ENCODE measurements around the gene NHLRC2. TPM values are rescaled to one million over a fixed set of nuclear protein-coding genes. Genes with fewer than 3 reads are reported as not detected.

NHLRC2 gene
- total RNA-seq, 4 donors from 2014 or later = 47.1 to 66.7 (median 56.2) TPM

DNA sequence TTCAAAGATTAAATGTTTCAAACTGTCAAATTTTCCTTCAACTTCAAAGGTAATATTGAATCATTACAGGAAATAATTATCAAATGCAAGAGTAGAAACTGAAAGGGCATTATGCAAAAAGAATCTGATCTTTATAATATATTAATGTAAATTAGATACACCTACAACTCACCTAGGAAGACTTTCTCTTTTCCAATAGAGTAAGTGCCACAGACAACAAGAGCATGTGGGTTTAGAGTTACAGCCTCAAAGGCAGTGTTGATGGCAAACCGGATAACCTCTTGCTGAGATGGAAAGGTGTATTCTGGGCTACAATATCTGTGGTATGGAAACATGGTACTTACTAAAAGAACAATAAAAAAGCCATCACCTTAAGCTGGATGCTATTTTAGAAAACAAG, 12.3 kb upstream of the NHLRC2 start:
- Histone ChIP-seq H3K27me3 (no peaks in the 10 kb centered on the region), H3K36me3 (peaks cover 0 to 9% of the 10 kb centered on the region in 2 donors), H3K27ac (no peak overlapping the region), H3K4me3 (replicated peaks in 1 of 3) (no peak overlapping the region), H3K9me3 (no peaks in the 10 kb centered on the region), H3K4me1 (no peaks in the 10 kb centered on the region)
- TF ChIP-seq POLR2A (IDR thresholded peaks at IDR 0.05) = no peak
- TF ChIP-seq, protein P1, sequence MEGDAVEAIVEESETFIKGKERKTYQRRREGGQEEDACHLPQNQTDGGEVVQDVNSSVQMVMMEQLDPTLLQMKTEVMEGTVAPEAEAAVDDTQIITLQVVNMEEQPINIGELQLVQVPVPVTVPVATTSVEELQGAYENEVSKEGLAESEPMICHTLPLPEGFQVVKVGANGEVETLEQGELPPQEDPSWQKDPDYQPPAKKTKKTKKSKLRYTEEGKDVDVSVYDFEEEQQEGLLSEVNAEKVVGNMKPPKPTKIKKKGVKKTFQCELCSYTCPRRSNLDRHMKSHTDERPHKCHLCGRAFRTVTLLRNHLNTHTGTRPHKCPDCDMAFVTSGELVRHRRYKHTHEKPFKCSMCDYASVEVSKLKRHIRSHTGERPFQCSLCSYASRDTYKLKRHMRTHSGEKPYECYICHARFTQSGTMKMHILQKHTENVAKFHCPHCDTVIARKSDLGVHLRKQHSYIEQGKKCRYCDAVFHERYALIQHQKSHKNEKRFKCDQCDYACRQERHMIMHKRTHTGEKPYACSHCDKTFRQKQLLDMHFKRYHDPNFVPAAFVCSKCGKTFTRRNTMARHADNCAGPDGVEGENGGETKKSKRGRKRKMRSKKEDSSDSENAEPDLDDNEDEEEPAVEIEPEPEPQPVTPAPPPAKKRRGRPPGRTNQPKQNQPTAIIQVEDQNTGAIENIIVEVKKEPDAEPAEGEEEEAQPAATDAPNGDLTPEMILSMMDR (IDR thresholded peaks at IDR 0.05) = no peak
- intact Hi-C loops (cut with DNase I) = no loop called here
- DNase-seq = no peak
- 71 to 88% methylated on average over 1 of the region's 1 CpG for WGBS, 2 donors

DNA sequence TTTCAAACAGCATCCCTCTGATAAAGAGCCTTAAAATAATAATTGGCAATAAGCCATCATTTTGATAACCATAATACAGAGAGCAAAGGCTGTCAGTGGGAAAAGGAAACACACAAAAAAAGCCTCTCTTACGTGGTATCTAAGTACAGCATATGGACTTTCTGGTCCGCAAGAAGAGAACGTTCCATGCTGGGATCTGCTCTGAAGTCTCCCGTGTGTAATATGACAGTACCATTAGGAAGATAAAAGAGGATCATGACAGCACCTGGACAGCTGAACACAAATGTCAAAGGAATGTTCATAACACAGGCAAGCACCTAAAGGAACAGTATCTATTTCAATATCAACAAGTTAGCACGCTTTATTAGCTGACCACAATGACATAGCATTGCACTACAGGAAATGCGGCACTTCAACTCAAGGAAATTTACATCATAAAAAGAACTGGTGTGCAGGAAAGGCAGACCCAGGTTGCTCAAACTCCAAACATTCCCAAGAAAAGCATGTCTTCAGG, 10.4 kb upstream of the NHLRC2 start:
- 89 to 91% methylated on average over 6 of the region's 6 CpGs for WGBS, 2 donors
- H3K27ac ChIP-seq = no peak overlapping the region
- H3K36me3 ChIP-seq = peaks cover 0 to 9% of the 10 kb centered on the region in 2 donors
- no peaks in the 10 kb centered on the region for H3K9me3 ChIP-seq
- no peaks in the 10 kb centered on the region for H3K4me1 ChIP-seq
- no peak overlapping the region for H3K4me3 ChIP-seq (replicated peaks in 1 of 3)
- H3K27me3 ChIP-seq = no peaks in the 10 kb centered on the region
- intact Hi-C loops (cut with DNase I) = no loop called here
- TF ChIP-seq, protein P1 (IDR thresholded peaks at IDR 0.05) = no peak
- TF ChIP-seq POLR2A (IDR thresholded peaks at IDR 0.05) = no peak
- no peak for DNase-seq

DNA sequence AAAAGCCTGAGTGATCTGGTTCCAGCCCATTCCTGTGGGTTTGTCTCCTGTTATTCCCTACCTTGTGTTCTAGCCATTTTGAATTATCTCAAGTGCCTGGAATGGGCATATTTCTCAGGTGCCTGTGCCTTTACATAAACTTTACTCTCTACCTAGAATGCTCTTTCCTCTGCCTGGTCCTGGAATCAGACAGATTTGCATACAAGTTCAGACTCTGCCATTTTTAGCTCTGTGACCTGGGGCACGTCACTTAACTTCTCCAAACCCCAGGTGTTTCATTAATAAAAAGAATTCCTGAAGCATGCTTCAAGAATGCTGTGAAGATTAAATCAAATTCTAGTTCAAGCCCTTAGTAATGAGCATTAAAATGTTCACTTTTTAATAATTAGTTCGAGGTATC, 8.4 kb upstream of the NHLRC2 start:
- DNase-seq = no peak
- Histone ChIP-seq H3K36me3 (peaks cover 0 to 9% of the 10 kb centered on the region in 2 donors), H3K4me3 (replicated peaks in 1 of 3) (no peak overlapping the region), H3K27ac (no peak overlapping the region), H3K9me3 (no peaks in the 10 kb centered on the region), H3K27me3 (no peaks in the 10 kb centered on the region), H3K4me1 (no peaks in the 10 kb centered on the region)
- 94 to 97% methylated on average over 2 of the region's 2 CpGs for WGBS, 2 donors
- TF ChIP-seq, protein P1 (IDR thresholded peaks at IDR 0.05) = no peak
- TF ChIP-seq POLR2A (IDR thresholded peaks at IDR 0.05) = no peak
- intact Hi-C loops (cut with DNase I) = no loop called here

DNA sequence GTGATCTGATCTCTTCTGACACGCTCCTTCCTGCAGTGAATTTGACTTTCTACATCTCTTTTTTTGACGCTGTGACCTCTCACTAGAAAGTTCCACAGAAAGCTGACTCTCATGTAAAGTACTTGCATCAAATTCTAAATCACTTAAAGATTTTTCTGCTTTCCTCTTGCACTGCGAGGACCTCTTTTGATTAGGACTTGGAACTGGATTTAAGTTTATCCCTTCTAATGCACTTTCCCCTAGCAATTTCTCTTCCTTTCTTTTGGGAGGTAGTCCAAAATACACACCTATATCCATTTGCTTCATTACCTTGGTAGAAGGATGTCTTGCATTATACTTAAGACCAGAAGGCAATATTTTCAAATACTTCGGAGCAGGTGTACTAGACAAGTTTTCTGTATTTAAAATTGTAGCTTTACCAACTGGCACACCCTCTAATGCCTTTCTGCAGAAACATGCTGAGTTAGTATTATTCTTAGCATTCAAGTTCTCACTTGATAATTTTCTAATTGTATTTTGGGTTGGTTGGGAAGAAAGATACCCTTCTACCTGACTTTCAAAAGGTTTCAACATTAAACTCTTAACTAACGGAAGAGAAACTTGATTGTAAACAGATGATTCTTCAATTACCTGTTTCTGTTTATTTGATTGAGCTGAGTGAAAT, 5.2 kb upstream of the NHLRC2 start:
- no peak for DNase-seq
- TF ChIP-seq, protein P1 (IDR thresholded peaks at IDR 0.05) = no peak
- TF ChIP-seq POLR2A (IDR thresholded peaks at IDR 0.05) = no peak
- peaks cover 8 to 12% of the 10 kb centered on the region in 2 donors for H3K4me1 ChIP-seq
- H3K9me3 ChIP-seq = no peaks in the 10 kb centered on the region
- intact Hi-C loops (cut with DNase I) = no loop called here
- no peaks in the 10 kb centered on the region for H3K27me3 ChIP-seq
- peaks cover 0 to 3% of the 10 kb centered on the region in 2 donors for H3K36me3 ChIP-seq
- 92 to 96% methylated on average over 5 of the region's 5 CpGs for WGBS, 2 donors
- H3K4me3 ChIP-seq (replicated peaks in 1 of 3) = no peak overlapping the region
- no peak overlapping the region for H3K27ac ChIP-seq

DNA sequence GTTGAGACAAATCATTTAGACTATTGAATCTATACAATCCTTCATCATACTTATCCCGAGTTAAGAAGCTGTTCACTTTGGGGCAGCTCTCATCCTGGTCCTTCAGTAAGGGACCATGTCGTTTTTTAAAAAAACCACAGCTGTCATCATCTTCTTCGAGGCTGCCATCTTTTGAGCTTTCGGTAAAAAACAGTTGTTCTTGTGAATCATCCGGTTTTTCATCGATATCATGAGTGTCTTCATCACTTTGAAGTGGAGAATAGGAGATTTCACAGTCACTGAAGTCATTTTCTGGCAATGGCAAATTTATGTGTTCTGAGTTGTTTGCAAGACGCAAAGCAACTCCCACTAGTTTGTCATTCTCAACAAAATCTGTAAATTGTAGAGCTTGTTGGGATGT, 4.5 kb upstream of the NHLRC2 start:
- intact Hi-C loops (cut with DNase I) = no loop called here
- Histone ChIP-seq H3K9me3 (no peaks in the 10 kb centered on the region), H3K4me3 (replicated peaks in 1 of 3) (no peak overlapping the region), H3K4me1 (peaks cover 8 to 12% of the 10 kb centered on the region in 2 donors), H3K36me3 (peaks cover 0 to 3% of the 10 kb centered on the region in 2 donors), H3K27ac (no peak overlapping the region), H3K27me3 (no peaks in the 10 kb centered on the region)
- no peak for TF ChIP-seq POLR2A (IDR thresholded peaks at IDR 0.05)
- TF ChIP-seq, protein P1 (IDR thresholded peaks at IDR 0.05) = no peak
- DNase-seq = no peak
- WGBS, 2 donors = 92 to 93% methylated on average over 7 of the region's 7 CpGs

All from thyroid gland (tissue), 4 donors.